Ovary (tissue), 9 donors: ENCODE measurements around the gene ADAMTS2. TPM values are rescaled to one million over a fixed set of nuclear protein-coding genes. Genes with fewer than 3 reads are reported as not detected.

Experiments
- DNase-seq, 5 donors: peaks; one replicate each; pipeline ENCODE4 v3.0.0-alpha.2; 2019 to 2020
- H3K27ac ChIP-seq, 2 donors: fragments of 200-600 bp; one replicate each; pipeline versions ENCODE4 v1.5.1 to v1.8.0; 2019 to 2022
- H3K27me3 ChIP-seq: fragments of 200-600 bp; one replicate; pipeline ENCODE4 v1.8.0; 2022
- H3K36me3 ChIP-seq: fragments of 200-600 bp; sonication (generic); one replicate; pipeline ENCODE4 v1.5.1; 2019
- H3K4me1 ChIP-seq: one replicate; pipeline ENCODE4 v1.8.1; 2013; ENCODE audit warnings: mild to moderate bottlenecking, moderate library complexity; ENCODE audit not compliant: insufficient read depth
- H3K4me3 ChIP-seq: fragments of 200-600 bp; sonication (generic); one replicate; pipeline ENCODE4 v1.5.1; 2017
- H3K9me3 ChIP-seq, 2 donors: fragments of 200-600 bp in 1 of 2; sonication (generic) in 1 of 2; one replicate each; pipeline versions ENCODE4 v1.5.1 to v1.8.1; 2013 to 2019; ENCODE audit warnings: mild to moderate bottlenecking in 1 of 2, moderate library complexity in 1 of 2
- CTCF ChIP-seq, 3 donors: fragments of 450-650 bp in 2 of 3; fragments of 200-600 bp in 1 of 3; IDR thresholded peaks; one replicate each; pipeline versions ENCODE4 v1.5.1 to v1.8.0; 2016 to 2022; ENCODE audit warnings: antibody characterized with exemption in 3 of 3, mild to moderate bottlenecking in 1 of 3
- EP300 ChIP-seq: sonication (generic); formaldehyde crosslinking; IDR thresholded peaks from one replicate; pipeline ENCODE4 v1.6.1; 2017; ENCODE audit warnings: antibody characterized with exemption
- POLR2A ChIP-seq: fragments of 450-650 bp; IDR thresholded peaks from one replicate; pipeline ENCODE4 v1.6.1; 2017; ENCODE audit warnings: antibody characterized with exemption, mild to moderate bottlenecking, moderate library complexity
- WGBS, 3 donors: extraction: QIAGEN DNeasy Blood & Tissue Kit in 1 of 3; methylation state at CpG; one replicate each; pipeline versions ENCODE4 v1.1.5 to v1.1.7; 2013 to 2017; 5-methylcytosine and 5-hydroxymethylcytosine counted together
- intact Hi-C, 4 donors: fragments of 100-400 bp; cut with DNase I; formaldehyde crosslinking; loops; one replicate each; pipeline versions ENCODE4 v1.11.0 to v1.15.1; 2022 to 2023
- polyA plus RNA-seq, 2 donors: library from polyadenylated mRNA; stranded (reverse); fragments of 200-250 nt in 1 of 2; fragments of 350-450 nt in 1 of 2; fragmentation: Illumina TruSeq in 1 of 2; extraction: RNeasy Lipid Tissue Mini Kit (QIAGEN cat#74804) in 1 of 2; gene quantifications; one replicate each; pipeline ENCODE4 v1.2.3, GENCODE V29; 2013 to 2014
- total RNA-seq, 7 donors: library from RNA; depleted of rRNA in 2 of 7; stranded (reverse); fragments of >200 nt in 2 of 7; fragmentation: NEBNext Ultra II Directional in 3 of 7; extraction: Animal tissue kit (Norgen Biotek cat#: 25700) in 3 of 7; gene quantifications; one replicate each; pipeline versions ENCODE4 v1.1.0 to v1.2.4, GENCODE V29; 2016 to 2023
- donor health status: DM: no; HTN: no; CAD: no; lungs with moderate emphysema.
- donor health status: DM: no; HTN: no; CAD: no.
- donor health status: Bipolar disorder and iron deficiency.
- donor health status: DM: yes; HTN: yes; CAD: no.
- donor health status: DM: no; HTN: no; CAD: no.
- donor health status: DM: yes; HTN: yes; CAD: no.

Gene ADAMTS2
- total and polyA plus RNA-seq, 9 donors: 7.9 to 31.8 (median 11.5) TPM

GRCh38 chr5:179237770-179238627 is 107.3 kb downstream of the ADAMTS2 start:
- 93 to 96% (median 93%) methylated on average over 26 of the region's 26 CpGs for WGBS, 3 donors
- Histone ChIP-seq H3K27me3 (no peaks in the 10 kb centered on the region), H3K4me1 (no peaks in the 10 kb centered on the region), H3K27ac (no peak overlapping the region), H3K4me3 (no peak overlapping the region), H3K9me3 (no peaks in the 10 kb centered on the region), H3K36me3 (no peaks in the 10 kb centered on the region)
- TF ChIP-seq POLR2A (no peak), EP300 (no peak), CTCF (IDR thresholded peaks at IDR 0.05) (no peak)
- DNase-seq: peak in 3 of 5 donors; percentile 4 to 18 (median 10)
- intact Hi-C loops: no loop called here

DNA sequence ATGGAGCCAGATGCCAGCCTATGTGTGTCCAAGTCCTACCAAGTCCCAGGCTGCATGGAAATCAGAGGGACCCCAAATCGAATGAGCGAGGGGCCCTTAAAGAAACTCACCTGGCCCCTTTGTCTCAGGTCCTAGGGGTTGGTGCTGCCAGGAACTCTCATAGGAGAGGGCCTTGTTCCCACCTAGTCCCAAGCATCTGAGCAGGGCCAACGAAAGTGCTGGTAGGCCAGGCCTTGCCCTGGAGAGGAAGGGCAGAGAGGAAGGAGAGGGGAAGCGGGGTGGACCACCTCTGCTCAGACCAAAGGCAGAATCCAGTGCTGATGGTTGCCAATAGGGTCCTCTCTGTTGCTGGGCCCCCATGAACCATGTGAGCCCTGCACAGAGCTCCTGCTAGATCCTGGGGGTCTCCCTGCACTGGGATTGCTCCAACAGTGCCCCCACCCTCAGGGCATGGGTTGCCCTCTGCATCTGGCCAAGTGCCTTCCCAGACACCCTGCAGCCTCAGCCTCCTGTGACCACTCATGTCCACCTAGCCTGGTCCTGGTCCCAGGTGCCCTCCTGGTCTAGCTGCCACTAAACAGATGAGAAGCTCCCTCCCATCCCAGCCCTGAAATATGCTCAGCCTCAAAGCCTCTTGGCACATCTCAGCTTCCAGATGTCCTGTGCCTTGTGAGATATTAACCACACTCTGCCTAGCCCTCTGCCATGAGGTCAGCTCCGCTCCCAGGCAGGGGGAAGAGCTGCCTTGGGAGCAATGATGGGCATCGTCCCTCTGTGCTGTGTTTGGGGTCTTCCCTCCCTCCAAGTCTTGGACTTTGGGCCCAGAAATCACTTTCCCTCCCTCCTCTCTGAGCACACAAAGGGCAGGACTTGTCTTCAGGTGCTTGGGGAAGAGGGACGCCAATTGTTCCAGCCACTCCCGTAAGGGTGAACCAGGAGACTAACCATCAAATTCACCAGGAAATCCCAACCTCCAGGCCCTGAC is 109.6 kb downstream of the ADAMTS2 start:
- intact Hi-C loops: no loop called here
- DNase-seq: peak in 1 of 5 donors; percentile 13
- Histone ChIP-seq H3K36me3 (no peaks in the 10 kb centered on the region), H3K4me1 (no peaks in the 10 kb centered on the region), H3K4me3 (no peak overlapping the region), H3K9me3 (no peaks in the 10 kb centered on the region), H3K27ac (no peak overlapping the region), H3K27me3 (no peaks in the 10 kb centered on the region)
- WGBS, 3 donors: 88 to 98% (median 96%) methylated on average over 8 of the region's 8 CpGs
- TF ChIP-seq POLR2A: no peak
- no peak for TF ChIP-seq CTCF (IDR thresholded peaks at IDR 0.05)
- TF ChIP-seq EP300: no peak

DNA sequence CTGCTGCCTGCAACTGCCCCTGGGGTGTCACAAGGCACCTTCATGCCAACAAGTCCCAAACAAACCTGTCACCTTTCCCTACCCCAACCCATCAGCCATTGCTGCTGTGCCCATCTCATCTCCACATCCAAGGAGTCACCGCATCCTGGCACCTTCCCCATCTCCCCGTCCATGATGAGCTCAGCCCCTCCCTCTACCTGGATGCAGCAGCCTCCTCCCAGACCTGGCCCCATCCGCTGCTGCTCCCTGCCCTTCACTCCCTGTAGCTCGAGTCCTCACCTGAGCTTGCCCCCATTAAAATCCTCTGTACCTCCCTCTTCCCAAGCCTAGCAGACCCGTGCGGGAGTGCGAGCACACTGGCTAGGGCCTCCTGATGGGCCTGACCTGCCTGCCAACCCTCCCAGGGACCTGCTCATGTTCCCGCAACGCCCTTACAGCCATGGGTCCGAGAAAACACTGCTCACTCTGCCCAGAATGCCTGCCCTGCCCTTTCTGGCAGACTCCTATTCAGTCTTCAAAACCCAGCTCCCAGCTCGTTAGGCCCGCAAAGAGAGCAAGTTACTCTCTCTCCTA is 110.6 kb downstream of the ADAMTS2 start:
- peak in 1 of 5 donors; percentile 14 for DNase-seq
- H3K4me1 ChIP-seq: no peaks in the 10 kb centered on the region
- H3K9me3 ChIP-seq: no peaks in the 10 kb centered on the region
- no peak overlapping the region for H3K27ac ChIP-seq
- WGBS, 3 donors: 93 to 95% (median 93%) methylated on average over 12 of the region's 12 CpGs
- H3K4me3 ChIP-seq: no peak overlapping the region
- intact Hi-C loops: no loop called here
- no peaks in the 10 kb centered on the region for H3K36me3 ChIP-seq
- TF ChIP-seq POLR2A: no peak
- H3K27me3 ChIP-seq: no peaks in the 10 kb centered on the region

GRCh38 chr5:179233909-179234562 is 111.2 kb downstream of the ADAMTS2 start:
- H3K36me3 ChIP-seq: no peaks in the 10 kb centered on the region
- no peak overlapping the region for H3K4me3 ChIP-seq
- peak in 1 of 5 donors; percentile 11 for DNase-seq
- H3K27me3 ChIP-seq: no peaks in the 10 kb centered on the region
- TF ChIP-seq CTCF (IDR thresholded peaks at IDR 0.05) (no peak), POLR2A (no peak), EP300 (no peak)
- H3K4me1 ChIP-seq: no peaks in the 10 kb centered on the region
- no peak overlapping the region for H3K27ac ChIP-seq
- H3K9me3 ChIP-seq: no peaks in the 10 kb centered on the region
- 72 to 75% (median 73%) methylated on average over 12 of the region's 12 CpGs for whole genome bisulfite sequencing, 3 donors
- intact Hi-C loops: no loop called here
